BLaER1 treated with 17β-estradiol and CSF1 and Interleukin-3, amounts not matched to agents 10 nM and 100 nM (cell line): ENCODE results near the gene HSD3B7.
"Not testable (repeated sequence)": the region's sequence is repeated elsewhere in the genome, so short reads cannot be mapped to it uniquely, and the experiment has no call there.

Experiments used
- H3K27ac ChIP-seq, 11 experiments: shearing (Covaris generic); formaldehyde crosslinking; 2 replicates each; pipeline ENCODE4 v1.8.1; 2022
- H3K27me3 ChIP-seq, 11 experiments: shearing (Covaris generic); formaldehyde crosslinking; 2 replicates each; pipeline ENCODE4 v1.8.1; 2022
- H3K36me3 ChIP-seq, 11 experiments: shearing (Covaris generic); formaldehyde crosslinking; 2 replicates each; pipeline ENCODE4 v1.8.1; 2022
- H3K4me1 ChIP-seq, 10 experiments: shearing (Covaris generic); formaldehyde crosslinking; 2 replicates each; pipeline ENCODE4 v1.8.1; 2022
- H3K4me2 ChIP-seq, 11 experiments: shearing (Covaris generic); formaldehyde crosslinking; 2 replicates each; pipeline ENCODE4 v1.8.1; 2022
- H3K4me3 ChIP-seq, 10 experiments: shearing (Covaris generic); formaldehyde crosslinking; 2 replicates each; pipeline ENCODE4 v1.8.1; 2022
- H3K9ac ChIP-seq, 11 experiments: shearing (Covaris generic); formaldehyde crosslinking; 2 replicates each; pipeline ENCODE4 v1.8.1; 2022
- H3K9me3 ChIP-seq, 11 experiments: shearing (Covaris generic); formaldehyde crosslinking; replicated peaks in 1 of 11; 2 replicates each; pipeline ENCODE4 v1.8.1; 2022
- H4K20me1 ChIP-seq, 11 experiments: shearing (Covaris generic); formaldehyde crosslinking; 2 replicates each; pipeline ENCODE4 v1.8.1; 2022
- Cebpa-rat ChIP-seq, 11 experiments: shearing (Covaris generic); IDR thresholded peaks; 2 replicates each; pipeline ENCODE4 v1.8.1; 2022

The HSD3B7 gene

DNA sequence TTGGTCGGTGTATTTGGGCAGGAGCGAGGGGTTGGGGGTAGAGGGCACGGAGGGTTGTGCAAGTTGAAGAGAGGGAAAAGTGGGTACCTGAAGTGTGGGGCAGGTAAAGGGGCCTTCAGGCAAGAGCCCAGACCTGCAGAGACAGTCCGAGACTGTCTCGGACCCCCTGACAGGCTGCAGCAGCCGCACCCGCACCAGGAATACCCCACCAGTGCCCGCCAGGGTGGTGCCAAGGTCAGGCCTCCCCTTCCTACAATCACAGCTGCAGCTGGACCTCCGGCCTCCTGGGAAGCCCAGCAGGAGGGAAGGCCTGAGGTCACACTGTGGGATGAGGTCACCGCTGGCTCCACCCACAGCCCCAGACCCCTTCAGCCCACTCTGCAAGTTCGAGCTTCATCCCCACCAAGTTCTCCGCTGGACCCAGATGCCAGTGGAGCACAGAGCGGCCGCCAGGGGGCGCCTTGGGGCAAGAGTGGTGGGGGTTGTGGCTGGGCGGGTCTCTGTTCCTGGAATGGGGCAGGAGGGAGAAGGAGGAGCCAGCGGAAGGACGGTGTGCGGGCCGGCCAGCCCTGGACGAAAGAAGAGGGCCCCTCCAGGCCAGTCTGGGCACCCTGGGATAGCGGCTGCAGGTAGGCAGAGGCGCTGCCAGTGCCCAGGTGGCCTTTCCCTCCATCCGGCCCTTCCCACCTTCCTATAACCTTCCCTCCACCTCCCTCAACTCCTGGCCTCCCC, at the start of gene HSD3B7:
Gene HSD3B7 (plus strand): TSS at position 539 of the 732 bp plus-strand sequence. CDS start 452 bp downstream, outside the sequence.
- H3K4me3 ChIP-seq: peak within 1 kb of the TSS in 3 of 10 experiments; percentile 45 to 55 (median 53); a peak in 6 of 20 replicates
- no peaks in the 10 kb centered on the region for H3K27me3 ChIP-seq
- H3K9ac ChIP-seq: peak within 1 kb of the TSS in 9 of 11 experiments; percentile 36 to 78 (median 46); a peak in 15 of 22 replicates
- H4K20me1 ChIP-seq: peaks cover 0 to 42% (median 24%) of the 10 kb centered on the region in 11 experiments; a peak in 17 of 22 replicates
- no peak for TF ChIP-seq Cebpa-rat (IDR thresholded peaks at IDR 0.05)
- H3K4me1 ChIP-seq: peaks cover 9 to 36% (median 18%) of the 10 kb centered on the region in 10 experiments; a peak in 17 of 20 replicates
- H3K36me3 ChIP-seq: peaks cover 45 to 81% (median 66%) of the 10 kb centered on the region in 11 experiments
- H3K27ac ChIP-seq: peak within 1 kb of the TSS in 8 of 11 experiments; percentile 31 to 48 (median 38); a peak in 12 of 22 replicates
- H3K9me3 ChIP-seq: no peaks in the 10 kb centered on the region
- H3K4me2 ChIP-seq: peak within 1 kb of the TSS; percentile 16 to 98 (median 43); a peak in 16 of 22 replicates

DNA sequence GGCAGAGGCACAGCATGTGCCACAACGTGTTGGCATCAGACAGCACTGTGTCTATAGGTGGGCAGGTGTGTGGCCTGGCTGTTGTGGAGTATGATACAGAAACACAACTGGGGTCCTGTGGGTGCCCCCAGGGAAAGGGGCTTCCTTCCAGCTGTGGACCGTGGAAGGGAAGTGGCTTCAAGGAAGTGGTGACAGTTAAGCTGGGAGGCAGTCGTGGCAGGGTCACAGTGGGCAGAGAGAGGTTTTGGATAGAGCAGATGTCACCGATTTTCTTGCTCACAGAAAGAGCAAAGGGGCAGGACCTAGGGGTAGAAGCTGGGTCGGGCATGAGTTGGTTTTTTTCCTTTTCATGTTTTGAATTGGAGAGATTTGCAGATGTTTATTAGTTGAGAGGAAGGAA, 47.3 kb upstream of the HSD3B7 start:
- H3K36me3 ChIP-seq: peaks cover 32 to 86% (median 63%) of the 10 kb centered on the region in 11 experiments
- peaks cover 0 to 48% (median 18%) of the 10 kb centered on the region in 11 experiments; a peak in 16 of 22 replicates for H4K20me1 ChIP-seq
- no peaks in the 10 kb centered on the region for H3K27me3 ChIP-seq
- H3K27ac ChIP-seq: peak overlapping the region; percentile 42 to 91 (median 83); a peak in 21 of 22 replicates
- H3K4me3 ChIP-seq: peak overlapping the region in 8 of 10 experiments; percentile 3 to 42 (median 30); a peak in 9 of 20 replicates
- peak overlapping the region; percentile 77 to 95 (median 87) for H3K4me2 ChIP-seq
- no peaks in the 10 kb centered on the region for H3K9me3 ChIP-seq
- peak overlapping the region; percentile 53 to 81 (median 72) for H3K9ac ChIP-seq
- no peak for TF ChIP-seq Cebpa-rat (IDR thresholded peaks at IDR 0.05)
- H3K4me1 ChIP-seq: peaks cover 86 to 95% (median 92%) of the 10 kb centered on the region in 10 experiments

GRCh38 chr16:30939571-30939970, 45.4 kb upstream of the HSD3B7 start:
- Histone ChIP-seq H3K36me3 (peaks cover 36 to 86% (median 64%) of the 10 kb centered on the region in 11 experiments), H3K4me2 (peak overlapping the region; percentile 77 to 95 (median 87)), H4K20me1 (peaks cover 0 to 55% (median 25%) of the 10 kb centered on the region in 11 experiments; a peak in 16 of 22 replicates), H3K9ac (peak overlapping the region; percentile 5 to 81 (median 67); a peak in 16 of 22 replicates), H3K4me1 (peaks cover 76 to 84% (median 81%) of the 10 kb centered on the region in 10 experiments), H3K27ac (peak overlapping the region in 10 of 11 experiments; percentile 51 to 91 (median 84); a peak in 19 of 22 replicates)
- H3K9me3 ChIP-seq, H3K4me3 ChIP-seq, H3K27me3 ChIP-seq: not testable (repeated sequence)

GRCh38 chr16:30941600-30942425, 43.2 kb upstream of the HSD3B7 start:
- peaks cover 59 to 62% (median 60%) of the 10 kb centered on the region in 10 experiments for H3K4me1 ChIP-seq
- no peaks in the 10 kb centered on the region for H3K27me3 ChIP-seq
- TF ChIP-seq Cebpa-rat (IDR thresholded peaks at IDR 0.05): no peak
- H3K36me3 ChIP-seq: peaks cover 45 to 86% (median 71%) of the 10 kb centered on the region in 11 experiments
- H3K9me3 ChIP-seq: no peaks in the 10 kb centered on the region
- 0 out of 20 replicates have a peak overlapping the region, but pooled peaks of 1 of the 10 experiments have one; percentile 14 for H3K4me3 ChIP-seq
- H4K20me1 ChIP-seq: peaks cover 0 to 45% (median 26%) of the 10 kb centered on the region in 11 experiments; a peak in 15 of 22 replicates
- peak overlapping the region; percentile 77 to 95 (median 87) for H3K4me2 ChIP-seq
- H3K9ac ChIP-seq: peak overlapping the region; percentile 36 to 81 (median 67); a peak in 18 of 22 replicates
- H3K27ac ChIP-seq: peak overlapping the region in 10 of 11 experiments; percentile 51 to 91 (median 84); a peak in 15 of 22 replicates

GRCh38 chr16:30942426-30942806, 42.6 kb upstream of the HSD3B7 start:
- peak overlapping the region in 6 of 11 experiments; percentile 10 to 91 (median 65); a peak in 7 of 22 replicates for H3K27ac ChIP-seq
- no peak for TF ChIP-seq Cebpa-rat (IDR thresholded peaks at IDR 0.05)
- H4K20me1 ChIP-seq: peaks cover 0 to 47% (median 25%) of the 10 kb centered on the region in 11 experiments; a peak in 15 of 22 replicates
- H3K9ac ChIP-seq: peak overlapping the region in 9 of 11 experiments; percentile 10 to 81 (median 36); a peak in 8 of 22 replicates
- H3K9me3 ChIP-seq: no peaks in the 10 kb centered on the region
- H3K4me2 ChIP-seq: peak overlapping the region; percentile 77 to 95 (median 87)
- H3K27me3 ChIP-seq: no peaks in the 10 kb centered on the region
- H3K36me3 ChIP-seq: peaks cover 48 to 86% (median 75%) of the 10 kb centered on the region in 11 experiments
- H3K4me3 ChIP-seq: 0 out of 20 replicates have a peak overlapping the region, but pooled peaks of 1 of the 10 experiments have one; percentile 14
- peaks cover 52 to 56% (median 54%) of the 10 kb centered on the region in 10 experiments for H3K4me1 ChIP-seq

DNA sequence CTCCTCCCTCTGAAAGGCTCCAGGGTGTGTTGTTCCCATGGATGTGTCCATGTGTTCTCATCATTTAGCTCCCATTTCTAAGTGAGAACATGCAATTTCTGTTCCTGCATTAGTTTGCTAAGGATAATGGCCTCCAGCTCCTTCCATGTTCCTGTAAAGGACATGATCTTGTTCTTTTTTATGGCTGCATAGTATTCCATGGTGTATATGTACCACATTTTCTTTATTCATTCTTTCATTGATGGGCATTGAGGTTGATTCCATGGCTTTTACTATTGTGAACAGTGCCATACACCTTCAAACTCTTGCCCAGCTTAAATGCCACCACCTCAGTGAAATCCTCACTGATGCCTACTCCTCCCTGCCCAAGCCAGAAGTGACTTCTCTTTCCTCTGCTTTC, 40.7 kb upstream of the HSD3B7 start:
- Histone ChIP-seq H3K27ac (no peak overlapping the region), H3K9me3 (no peaks in the 10 kb centered on the region), H3K4me3 (no peak overlapping the region), H3K4me2 (no peak overlapping the region), H4K20me1 (peaks cover 0 to 47% (median 23%) of the 10 kb centered on the region in 11 experiments; a peak in 15 of 22 replicates), H3K27me3 (no peaks in the 10 kb centered on the region), H3K9ac (no peak overlapping the region), H3K4me1 (peaks cover 35 to 48% (median 44%) of the 10 kb centered on the region in 10 experiments), H3K36me3 (peaks cover 48 to 86% (median 79%) of the 10 kb centered on the region in 11 experiments)
- no peak for TF ChIP-seq Cebpa-rat (IDR thresholded peaks at IDR 0.05)

DNA sequence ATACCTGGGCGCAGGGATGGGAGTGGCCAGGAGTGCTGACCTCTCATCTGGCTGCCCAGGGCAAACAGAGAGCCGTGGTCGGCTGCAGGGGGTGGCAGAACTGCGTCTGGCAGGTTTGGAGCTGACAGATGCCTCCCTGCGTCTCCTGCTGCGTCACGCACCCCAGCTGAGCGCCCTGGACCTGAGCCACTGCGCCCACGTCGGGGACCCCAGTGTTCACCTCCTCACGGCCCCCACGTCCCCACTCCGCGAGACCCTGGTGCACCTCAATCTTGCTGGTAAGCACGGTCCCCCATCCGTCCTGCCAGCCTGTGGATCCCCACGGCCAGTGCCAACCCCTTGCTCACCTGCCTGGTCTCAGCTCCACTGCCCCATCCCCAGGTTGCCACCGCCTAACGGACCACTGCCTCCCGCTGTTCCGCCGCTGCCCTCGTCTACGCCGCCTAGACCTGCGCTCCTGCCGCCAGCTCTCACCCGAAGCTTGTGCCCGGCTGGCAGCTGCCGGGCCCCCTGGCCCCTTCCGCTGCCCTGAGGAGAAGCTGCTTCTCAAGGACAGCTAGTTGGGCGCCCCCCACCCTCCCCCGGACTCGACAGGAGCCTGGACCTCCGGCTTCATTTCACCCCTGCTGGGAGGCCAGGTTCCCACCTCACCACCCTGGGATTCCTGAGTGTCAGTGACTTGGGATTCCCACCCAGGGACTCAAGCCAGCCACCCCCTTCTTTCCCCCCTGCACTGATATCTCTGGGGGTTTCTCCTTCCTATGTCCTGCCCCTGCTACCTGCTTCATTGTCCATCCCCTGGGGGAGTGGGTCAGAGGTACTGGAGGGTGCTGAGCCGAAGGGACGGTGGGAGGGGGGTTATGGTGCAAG, 38.1 kb upstream of the HSD3B7 start:
- Histone ChIP-seq H4K20me1 (peaks cover 19 to 60% (median 34%) of the 10 kb centered on the region in 11 experiments; a peak in 21 of 22 replicates), H3K9ac (no peak overlapping the region), H3K36me3 (peaks cover 49 to 72% (median 60%) of the 10 kb centered on the region in 11 experiments), H3K4me2 (no peak overlapping the region), H3K27me3 (no peaks in the 10 kb centered on the region), H3K4me3 (no peak overlapping the region), H3K27ac (no peak overlapping the region), H3K4me1 (peaks cover 29 to 46% (median 38%) of the 10 kb centered on the region in 10 experiments), H3K9me3 (no peaks in the 10 kb centered on the region)
- no peak for TF ChIP-seq Cebpa-rat (IDR thresholded peaks at IDR 0.05)
